IMR-90 (cell line): ENCODE data around the gene NUP98.

Experiments
- POLR2A ChIP-seq: IDR thresholded peaks from 2 replicates; pipeline ENCODE4 v1.6.1; 2012; ENCODE audit warnings: mild to moderate bottlenecking, low read depth, low read length
- TF ChIP-seq, protein P1 (sequence below): conservative IDR thresholded peaks from 2 replicates; pipeline ENCODE4 v1.5.1; 2012; ENCODE audit warnings: mild to moderate bottlenecking, low read depth, low read length, improper control_type of control experiment

DNA sequence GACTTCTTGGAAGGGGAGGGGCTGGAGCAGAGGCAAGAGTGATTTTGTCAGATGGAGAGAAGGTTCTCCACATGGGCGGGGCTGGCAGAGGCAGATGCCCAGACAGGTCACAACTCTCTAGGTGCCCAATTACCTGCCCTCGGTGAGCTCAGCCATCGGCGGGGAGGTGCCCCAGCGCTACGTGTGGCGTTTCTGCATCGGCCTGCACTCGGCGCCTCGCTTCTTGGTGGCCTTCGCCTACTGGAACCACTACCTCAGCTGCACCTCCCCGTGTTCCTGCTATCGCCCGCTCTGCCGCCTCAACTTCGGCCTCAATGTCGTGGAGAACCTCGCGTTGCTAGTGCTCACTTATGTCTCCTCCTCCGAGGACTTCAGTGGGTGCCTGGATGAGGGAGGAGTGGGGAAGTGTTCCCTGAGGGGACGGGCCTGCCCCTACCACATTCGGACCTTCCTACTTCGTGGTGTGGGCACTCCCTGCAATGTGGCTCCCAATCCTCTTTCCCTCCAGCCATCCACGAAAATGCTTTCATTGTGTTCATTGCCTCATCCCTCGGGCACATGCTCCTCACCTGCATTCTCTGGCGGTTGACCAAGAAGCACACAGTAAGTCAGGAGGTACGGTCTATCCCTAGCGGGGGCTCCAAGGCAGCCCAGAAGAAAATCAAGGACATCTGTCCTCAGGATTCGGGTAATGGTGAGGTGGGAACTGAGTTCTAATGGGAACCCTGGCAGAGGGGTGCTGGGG, 26.6 kb upstream of the NUP98 start:
- TF ChIP-seq, protein P1, sequence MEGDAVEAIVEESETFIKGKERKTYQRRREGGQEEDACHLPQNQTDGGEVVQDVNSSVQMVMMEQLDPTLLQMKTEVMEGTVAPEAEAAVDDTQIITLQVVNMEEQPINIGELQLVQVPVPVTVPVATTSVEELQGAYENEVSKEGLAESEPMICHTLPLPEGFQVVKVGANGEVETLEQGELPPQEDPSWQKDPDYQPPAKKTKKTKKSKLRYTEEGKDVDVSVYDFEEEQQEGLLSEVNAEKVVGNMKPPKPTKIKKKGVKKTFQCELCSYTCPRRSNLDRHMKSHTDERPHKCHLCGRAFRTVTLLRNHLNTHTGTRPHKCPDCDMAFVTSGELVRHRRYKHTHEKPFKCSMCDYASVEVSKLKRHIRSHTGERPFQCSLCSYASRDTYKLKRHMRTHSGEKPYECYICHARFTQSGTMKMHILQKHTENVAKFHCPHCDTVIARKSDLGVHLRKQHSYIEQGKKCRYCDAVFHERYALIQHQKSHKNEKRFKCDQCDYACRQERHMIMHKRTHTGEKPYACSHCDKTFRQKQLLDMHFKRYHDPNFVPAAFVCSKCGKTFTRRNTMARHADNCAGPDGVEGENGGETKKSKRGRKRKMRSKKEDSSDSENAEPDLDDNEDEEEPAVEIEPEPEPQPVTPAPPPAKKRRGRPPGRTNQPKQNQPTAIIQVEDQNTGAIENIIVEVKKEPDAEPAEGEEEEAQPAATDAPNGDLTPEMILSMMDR, result no peak
- TF ChIP-seq POLR2A, result no peak
